ENCODE results near the gene TMEM97. TPM values are rescaled to one million over a fixed set of nuclear protein-coding genes. Genes with fewer than 3 reads are reported as not detected.

The TMEM97 gene
- total and polyA plus RNA-seq, 9 of the 15 experiments (the other 6 are each of a cell fraction or from before 2014, with no cell fraction given), result 34.6 to 121 (median 76.0) TPM

DNA sequence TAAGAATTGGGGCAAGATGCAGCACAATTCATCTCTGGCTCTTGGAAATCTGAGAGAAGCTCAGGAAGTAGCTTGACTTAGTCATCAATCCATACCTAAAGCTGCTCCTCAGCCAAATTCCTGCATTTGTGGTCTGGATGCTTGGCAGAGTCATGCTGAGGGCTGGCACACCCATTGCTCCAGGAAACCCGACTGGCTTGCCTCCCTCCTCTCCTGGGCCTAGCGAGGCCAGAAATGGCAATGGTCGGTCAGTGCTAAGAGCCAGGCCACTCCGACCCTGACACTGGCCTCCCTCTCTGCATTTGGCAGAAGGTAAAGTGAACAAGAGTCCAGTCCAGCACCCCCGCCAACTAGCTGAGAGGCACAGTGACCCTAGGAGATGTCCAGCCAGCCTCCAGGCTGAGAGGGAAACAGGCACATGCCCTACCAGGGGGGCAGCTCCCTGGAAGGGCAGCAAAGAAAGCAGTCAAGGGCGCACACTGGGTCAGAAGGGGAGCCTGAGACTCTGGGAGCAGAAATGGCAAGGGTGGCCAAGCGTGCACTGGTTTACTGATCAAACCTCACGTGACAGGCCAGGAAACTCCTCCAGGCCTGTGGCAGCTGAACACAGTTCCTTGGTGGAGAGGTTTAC is 28.4 kb downstream of the TMEM97 start:
- H3K4me2 ChIP-seq (ENCODE audit: insufficient read depth, low read length), result no peak overlapping the region
- peaks cover 93% of the 10 kb centered on the region for H3K36me3 ChIP-seq (ENCODE audit: control insufficient read depth, insufficient read depth, low read length)
- H3K79me2 ChIP-seq (ENCODE audit: control insufficient read depth, insufficient read depth, low read length), result no peaks in the 10 kb centered on the region
- no peak for DNase-seq (ENCODE audit: extremely low read depth in 1 of 4, low spot score in 3 of 4)
- ChIA-PET POLR2A (interaction anchor here (0.7 to 4.2 kb wide), 6 partner anchors 9 to 1055 kb away, joined by 3 to 44 read pairs (median 4); partner anchors contain the start of genes IFT20, POLDIP2 and TNFAIP1), CTCF (ENCODE audit: low intra/inter-chr PET ratio) (no interaction called here)
- no peak for ATAC-seq
- BruUV-seq (replicated peaks), result TSS peak; percentile 23
- H3K9me1 ChIP-seq (ENCODE audit: control insufficient read depth, insufficient read depth, low read length), result peaks cover under 1% of the 10 kb centered on the region
- peaks cover 0 to 3% of the 10 kb centered on the region in 2 experiments; a peak in 1 of 5 replicates for H3K4me1 ChIP-seq (replicated peaks in 1 of 2; ENCODE audit: control insufficient read depth in 2 of 2, insufficient read depth in 2 of 2, low read length in 2 of 2)
- intact Hi-C loops (cut with micrococcal nuclease), result no loop called here
- no peak overlapping the region for H2AFZ ChIP-seq (ENCODE audit: low read depth, low read length)
- in situ Hi-C loops (cut with MboI), result no loop called here
- H4K20me1 ChIP-seq (replicated peaks; ENCODE audit: control insufficient read depth, insufficient read depth, low read length), result no peaks in the 10 kb centered on the region; the same call in none of the 2 replicates
- no peak overlapping the region for H3K9ac ChIP-seq (ENCODE audit: insufficient read depth in 1 of 2, low read depth in 2 of 2, low read length in 2 of 2)
- H3K9me3 ChIP-seq (replicated peaks; ENCODE audit: control insufficient read depth, insufficient read depth, low read depth, low read length), result no peaks in the 10 kb centered on the region
- H3K4me3 ChIP-seq, result no peak overlapping the region
- FAIRE-seq, result no peak
- no peaks in the 10 kb centered on the region for H3K27me3 ChIP-seq (ENCODE audit: control insufficient read depth in 2 of 2, insufficient read depth in 2 of 2, low read length in 2 of 2)
- no peak overlapping the region for H3K27ac ChIP-seq (ENCODE audit: extremely low read depth, low read depth, low read length)
- 95% methylated on average over 8 of the region's 8 CpGs for WGBS (ENCODE audit: insufficient coverage, low coverage, missing lambda C conversion rate)
- TF ChIP-seq SUPT5H (IDR thresholded peaks at IDR 0.05) (peak; percentile 51; the same call in 1 of the 2 replicates), ZNF717 (CRISPR knock-in tag; IDR thresholded peaks at IDR 0.05) (no peak), POLR2G (IDR thresholded peaks at IDR 0.05; ENCODE audit: low read depth, low read length) (peak; percentile 57), RBFOX2 (IDR thresholded peaks at IDR 0.05; ENCODE audit: low read depth, low read length) (0 out of 2 replicates have a peak, but pooled peaks have one; percentile 32), EZH2 (IDR thresholded peaks at IDR 0.05; ENCODE audit: borderline replicate concordance, low read depth, low read length) (no peak), HIVEP1 (CRISPR knock-in tag; IDR thresholded peaks at IDR 0.05) (no peak), POLR2A (conservative IDR thresholded peaks at IDR 0.05) (0 out of 2 replicates have a peak, but pooled peaks have one; percentile 35), POLR2AphosphoS2 (IDR thresholded peaks at IDR 0.05; ENCODE audit: low read length) (peak; percentile 35; the same call in 1 of the 2 replicates), BCOR (IDR thresholded peaks at IDR 0.05) (no peak), RBM34 (IDR thresholded peaks at IDR 0.05; ENCODE audit: borderline replicate concordance, insufficient read depth, low read length) (no peak), DIDO1 (tag; IDR thresholded peaks at IDR 0.05; ENCODE audit: low read depth) (no peak)
- TF ChIP-seq, protein P1, sequence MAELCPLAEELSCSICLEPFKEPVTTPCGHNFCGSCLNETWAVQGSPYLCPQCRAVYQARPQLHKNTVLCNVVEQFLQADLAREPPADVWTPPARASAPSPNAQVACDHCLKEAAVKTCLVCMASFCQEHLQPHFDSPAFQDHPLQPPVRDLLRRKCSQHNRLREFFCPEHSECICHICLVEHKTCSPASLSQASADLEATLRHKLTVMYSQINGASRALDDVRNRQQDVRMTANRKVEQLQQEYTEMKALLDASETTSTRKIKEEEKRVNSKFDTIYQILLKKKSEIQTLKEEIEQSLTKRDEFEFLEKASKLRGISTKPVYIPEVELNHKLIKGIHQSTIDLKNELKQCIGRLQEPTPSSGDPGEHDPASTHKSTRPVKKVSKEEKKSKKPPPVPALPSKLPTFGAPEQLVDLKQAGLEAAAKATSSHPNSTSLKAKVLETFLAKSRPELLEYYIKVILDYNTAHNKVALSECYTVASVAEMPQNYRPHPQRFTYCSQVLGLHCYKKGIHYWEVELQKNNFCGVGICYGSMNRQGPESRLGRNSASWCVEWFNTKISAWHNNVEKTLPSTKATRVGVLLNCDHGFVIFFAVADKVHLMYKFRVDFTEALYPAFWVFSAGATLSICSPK (IDR thresholded peaks at IDR 0.05; ENCODE audit: borderline replicate concordance), result no peak
- TF ChIP-seq, protein P2, sequence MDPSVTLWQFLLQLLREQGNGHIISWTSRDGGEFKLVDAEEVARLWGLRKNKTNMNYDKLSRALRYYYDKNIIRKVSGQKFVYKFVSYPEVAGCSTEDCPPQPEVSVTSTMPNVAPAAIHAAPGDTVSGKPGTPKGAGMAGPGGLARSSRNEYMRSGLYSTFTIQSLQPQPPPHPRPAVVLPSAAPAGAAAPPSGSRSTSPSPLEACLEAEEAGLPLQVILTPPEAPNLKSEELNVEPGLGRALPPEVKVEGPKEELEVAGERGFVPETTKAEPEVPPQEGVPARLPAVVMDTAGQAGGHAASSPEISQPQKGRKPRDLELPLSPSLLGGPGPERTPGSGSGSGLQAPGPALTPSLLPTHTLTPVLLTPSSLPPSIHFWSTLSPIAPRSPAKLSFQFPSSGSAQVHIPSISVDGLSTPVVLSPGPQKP (CRISPR knock-in tag; IDR thresholded peaks at IDR 0.05), result no peak
- TF ChIP-seq, protein P3, sequence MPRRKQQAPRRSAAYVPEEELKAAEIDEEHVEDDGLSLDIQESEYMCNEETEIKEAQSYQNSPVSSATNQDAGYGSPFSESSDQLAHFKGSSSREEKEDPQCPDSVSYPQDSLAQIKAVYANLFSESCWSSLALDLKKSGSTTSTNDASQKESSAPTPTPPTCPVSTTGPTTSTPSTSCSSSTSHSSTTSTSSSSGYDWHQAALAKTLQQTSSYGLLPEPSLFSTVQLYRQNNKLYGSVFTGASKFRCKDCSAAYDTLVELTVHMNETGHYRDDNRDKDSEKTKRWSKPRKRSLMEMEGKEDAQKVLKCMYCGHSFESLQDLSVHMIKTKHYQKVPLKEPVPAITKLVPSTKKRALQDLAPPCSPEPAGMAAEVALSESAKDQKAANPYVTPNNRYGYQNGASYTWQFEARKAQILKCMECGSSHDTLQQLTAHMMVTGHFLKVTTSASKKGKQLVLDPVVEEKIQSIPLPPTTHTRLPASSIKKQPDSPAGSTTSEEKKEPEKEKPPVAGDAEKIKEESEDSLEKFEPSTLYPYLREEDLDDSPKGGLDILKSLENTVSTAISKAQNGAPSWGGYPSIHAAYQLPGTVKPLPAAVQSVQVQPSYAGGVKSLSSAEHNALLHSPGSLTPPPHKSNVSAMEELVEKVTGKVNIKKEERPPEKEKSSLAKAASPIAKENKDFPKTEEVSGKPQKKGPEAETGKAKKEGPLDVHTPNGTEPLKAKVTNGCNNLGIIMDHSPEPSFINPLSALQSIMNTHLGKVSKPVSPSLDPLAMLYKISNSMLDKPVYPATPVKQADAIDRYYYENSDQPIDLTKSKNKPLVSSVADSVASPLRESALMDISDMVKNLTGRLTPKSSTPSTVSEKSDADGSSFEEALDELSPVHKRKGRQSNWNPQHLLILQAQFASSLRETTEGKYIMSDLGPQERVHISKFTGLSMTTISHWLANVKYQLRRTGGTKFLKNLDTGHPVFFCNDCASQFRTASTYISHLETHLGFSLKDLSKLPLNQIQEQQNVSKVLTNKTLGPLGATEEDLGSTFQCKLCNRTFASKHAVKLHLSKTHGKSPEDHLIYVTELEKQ (CRISPR knock-in tag; IDR thresholded peaks at IDR 0.05), result no peak
- TF ChIP-seq, protein P4, sequence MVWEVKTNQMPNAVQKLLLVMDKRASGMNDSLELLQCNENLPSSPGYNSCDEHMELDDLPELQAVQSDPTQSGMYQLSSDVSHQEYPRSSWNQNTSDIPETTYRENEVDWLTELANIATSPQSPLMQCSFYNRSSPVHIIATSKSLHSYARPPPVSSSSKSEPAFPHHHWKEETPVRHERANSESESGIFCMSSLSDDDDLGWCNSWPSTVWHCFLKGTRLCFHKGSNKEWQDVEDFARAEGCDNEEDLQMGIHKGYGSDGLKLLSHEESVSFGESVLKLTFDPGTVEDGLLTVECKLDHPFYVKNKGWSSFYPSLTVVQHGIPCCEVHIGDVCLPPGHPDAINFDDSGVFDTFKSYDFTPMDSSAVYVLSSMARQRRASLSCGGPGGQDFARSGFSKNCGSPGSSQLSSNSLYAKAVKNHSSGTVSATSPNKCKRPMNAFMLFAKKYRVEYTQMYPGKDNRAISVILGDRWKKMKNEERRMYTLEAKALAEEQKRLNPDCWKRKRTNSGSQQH (CRISPR knock-in tag; IDR thresholded peaks at IDR 0.05), result no peak

Data from K562 (cell line).